Choroid plexus epithelial cell (primary cell): Measurements from ENCODE around the gene SGCD.
"Not testable (repeated sequence)": the region's sequence is repeated elsewhere in the genome, so short reads cannot be mapped to it uniquely, and the experiment has no call there.

Source experiments
- DNase-seq: peaks from one replicate; pipeline ENCODE4 v3.0.0-alpha.2; 2010; ENCODE audit warnings: low read depth
- H3K4me3 ChIP-seq: 2 replicates; pipeline ENCODE4 v1.5.1; 2011; ENCODE audit warnings: low read depth, mild to moderate bottlenecking, control low read depth, low read length, moderate library complexity
- CTCF ChIP-seq: conservative IDR thresholded peaks from 2 replicates; pipeline ENCODE4 v1.5.1; 2011; ENCODE audit warnings: low read depth, mild to moderate bottlenecking, control low read depth, inconsistent platforms, low read length, moderate library complexity

The SGCD gene

GRCh38 chr5:156597276-156597675 is 270.3 kb downstream of the SGCD start:
- TF ChIP-seq CTCF = no peak
- H3K4me3 ChIP-seq = no peak overlapping the region

DNA sequence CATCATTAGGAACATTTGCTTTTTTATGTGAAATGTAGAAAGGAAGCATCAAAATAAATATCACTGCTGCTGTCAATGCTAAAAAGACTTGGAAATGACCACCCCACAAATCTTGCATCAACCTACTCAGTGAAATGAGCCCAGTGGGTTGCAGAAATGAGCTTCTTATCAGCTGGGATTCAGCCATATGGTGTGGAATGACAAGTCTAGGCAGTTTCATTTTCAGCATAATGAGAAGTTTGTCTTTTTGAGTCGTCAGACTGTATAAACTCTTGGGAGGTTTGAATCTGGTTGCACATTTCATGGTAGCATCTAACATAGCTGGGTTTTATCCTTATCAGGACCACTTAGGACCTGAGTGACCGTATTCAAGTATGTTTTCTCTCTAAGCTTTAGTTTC is 272.0 kb downstream of the SGCD start:
- TF ChIP-seq CTCF = no peak
- no peak overlapping the region for H3K4me3 ChIP-seq
- DNase-seq = no peak

More at GRCh38 chr5:156597276-156597675, 270.3 kb downstream of the SGCD start:
- DNase-seq = no peak

GRCh38 chr5:156610582-156610981 is 283.6 kb downstream of the SGCD start:
- H3K4me3 ChIP-seq, DNase-seq: not testable (repeated sequence)

GRCh38 chr5:156615901-156616300 is 288.9 kb downstream of the SGCD start:
- no peak overlapping the region for H3K4me3 ChIP-seq
- TF ChIP-seq CTCF = no peak
- no peak for DNase-seq

DNA sequence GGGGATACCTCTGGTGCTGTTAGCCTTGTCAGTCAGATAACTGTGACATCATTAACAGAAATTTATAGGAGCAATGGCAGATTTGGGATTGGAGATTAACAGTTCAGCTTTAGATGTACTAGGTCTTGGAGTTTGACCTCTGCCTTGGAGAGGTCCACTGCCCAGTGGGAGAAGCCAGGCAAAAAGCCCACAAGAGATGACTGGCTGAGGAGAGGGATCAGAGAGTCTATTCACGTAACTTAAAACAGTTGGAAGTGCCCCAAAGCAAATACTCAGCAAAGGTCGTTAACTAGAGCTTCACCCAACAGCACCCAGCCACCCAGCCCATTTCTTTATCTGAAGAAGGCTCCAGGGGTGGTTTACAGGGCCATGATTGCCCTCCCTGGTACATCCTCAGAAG is 290.5 kb downstream of the SGCD start:
- no peak for DNase-seq
- TF ChIP-seq CTCF = no peak
- no peak overlapping the region for H3K4me3 ChIP-seq

- TF ChIP-seq CTCF = no peak
- DNase-seq = no peak
- H3K4me3 ChIP-seq = no peak overlapping the region
Observed at GRCh38 chr5:156618601-156619000, 291.6 kb downstream of the SGCD start.

- DNase-seq = no peak
- TF ChIP-seq CTCF = no peak
- no peak overlapping the region for H3K4me3 ChIP-seq
Observed at GRCh38 chr5:156621719-156622118, 294.8 kb downstream of the SGCD start.
